IPS-18c (cell line): Measurements from ENCODE around the gene ZNF558.
A peak's percentile ranks its signal among the peaks of the same experiment; 100 is the strongest.

Experiments
- H3K4me3 ChIP-seq: 2 replicates; pipeline ENCODE4 v1.7.0; 2013; ENCODE audit warnings: low read depth, mild to moderate bottlenecking, low read length, moderate library complexity; ENCODE audit not compliant: insufficient read depth
- H3K9me3 ChIP-seq: one replicate; pipeline ENCODE4 v1.6.1; 2013; ENCODE audit warnings: mild to moderate bottlenecking, low read length, moderate library complexity; ENCODE audit not compliant: control insufficient read depth, insufficient read depth

The ZNF558 gene

GRCh38 chr19:8832132-8833021 lies at the start of gene ZNF558, which contains the start of gene MBD3L1:
Gene ZNF558, minus strand, starts transcription at chr19:8832304. Its CDS starts 9,645 bp downstream, at chr19:8822659.
Gene MBD3L1, plus strand, starts transcription at chr19:8832377. Its CDS starts 10,302 bp downstream, at chr19:8842679.
- Histone ChIP-seq H3K9me3 (peaks cover 9% of the 10 kb centered on the region), H3K4me3 (peak within 1 kb of the TSS; percentile 64; the same call in 1 of the 2 replicates)

GRCh38 chr19:8881512-8881911 lies 49.4 kb upstream of the ZNF558 start:
- peaks cover 30% of the 10 kb centered on the region for H3K9me3 ChIP-seq
- no peak overlapping the region for H3K4me3 ChIP-seq

GRCh38 chr19:8880868-8881488 lies 48.9 kb upstream of the ZNF558 start:
- Histone ChIP-seq H3K9me3 (peaks cover 30% of the 10 kb centered on the region), H3K4me3 (no peak overlapping the region)

- no peak overlapping the region for H3K4me3 ChIP-seq
These were observed 46.0 kb upstream of the ZNF558 start for GRCh38 chr19:8877854-8878705.

GRCh38 chr19:8866344-8866743 lies 34.2 kb upstream of the ZNF558 start:
- Histone ChIP-seq H3K9me3 (peaks cover 31% of the 10 kb centered on the region), H3K4me3 (no peak overlapping the region)

More at GRCh38 chr19:8877854-8878705, 46.0 kb upstream of the ZNF558 start:
- H3K9me3 ChIP-seq: peaks cover 27% of the 10 kb centered on the region

GRCh38 chr19:8858260-8858659 lies 26.2 kb upstream of the ZNF558 start:
- peaks cover 7% of the 10 kb centered on the region for H3K9me3 ChIP-seq
- H3K4me3 ChIP-seq: no peak overlapping the region

- peaks cover 11% of the 10 kb centered on the region for H3K9me3 ChIP-seq
These were observed 18.4 kb upstream of the ZNF558 start for GRCh38 chr19:8850488-8850887.

GRCh38 chr19:8849232-8849631 lies 17.1 kb upstream of the ZNF558 start:
- peaks cover 11% of the 10 kb centered on the region for H3K9me3 ChIP-seq
- H3K4me3 ChIP-seq: no peak overlapping the region

More at GRCh38 chr19:8850488-8850887, 18.4 kb upstream of the ZNF558 start:
- no peak overlapping the region for H3K4me3 ChIP-seq

- Histone ChIP-seq H3K4me3 (no peak overlapping the region), H3K9me3 (peaks cover 11% of the 10 kb centered on the region)
These were observed 14.7 kb upstream of the ZNF558 start for GRCh38 chr19:8846819-8847218.

- Histone ChIP-seq H3K9me3 (peaks cover 9% of the 10 kb centered on the region), H3K4me3 (no peak overlapping the region)
These were observed 8.6 kb upstream of the ZNF558 start for GRCh38 chr19:8840708-8841107.

GRCh38 chr19:8835877-8836276 lies 3.8 kb upstream of the ZNF558 start:
- Histone ChIP-seq H3K9me3 (peaks cover 16% of the 10 kb centered on the region), H3K4me3 (no peak overlapping the region)

GRCh38 chr19:8835446-8835845 lies 3.3 kb upstream of the ZNF558 start:
- Histone ChIP-seq H3K4me3 (no peak overlapping the region), H3K9me3 (peaks cover 16% of the 10 kb centered on the region)

GRCh38 chr19:8831832-8832131 lies 322 bp downstream of the ZNF558 start:
- Histone ChIP-seq H3K9me3 (peaks cover 9% of the 10 kb centered on the region), H3K4me3 (peak overlapping the region; percentile 64; the same call in 1 of the 2 replicates)

- Histone ChIP-seq H3K4me3 (peak overlapping the region; percentile 64; the same call in 1 of the 2 replicates), H3K9me3 (peaks cover 7% of the 10 kb centered on the region)
These were observed 731 bp downstream of the ZNF558 start for GRCh38 chr19:8831373-8831772.

- Histone ChIP-seq H3K9me3 (peaks cover 17% of the 10 kb centered on the region), H3K4me3 (no peak overlapping the region)
These were observed 4.8 kb downstream of the ZNF558 start for GRCh38 chr19:8827277-8827676.

- H3K9me3 ChIP-seq: peaks cover 17% of the 10 kb centered on the region
These were observed 5.7 kb downstream of the ZNF558 start for GRCh38 chr19:8826371-8826770.

GRCh38 chr19:8821748-8822241 lies 10.3 kb downstream of the ZNF558 start:
- peaks cover 18% of the 10 kb centered on the region for H3K9me3 ChIP-seq
- H3K4me3 ChIP-seq: no peak overlapping the region

More at GRCh38 chr19:8826371-8826770, 5.7 kb downstream of the ZNF558 start:
- no peak overlapping the region for H3K4me3 ChIP-seq
